Fibroblast of lung (primary cell): ENCODE results near the gene AFAP1. TPM values are rescaled to one million over a fixed set of nuclear protein-coding genes. Genes with fewer than 3 reads are reported as not detected.
A peak's percentile ranks its signal among the peaks of the same experiment; 100 is the strongest.

ENCODE experiments used
- DNase-seq, 2 donors: peaks; one replicate each; pipeline versions ENCODE4 v3.0.0 to v3.0.0-alpha.2; 2010; ENCODE audit warnings: low read depth in 2 of 2
- H2AFZ ChIP-seq: 2 replicates; pipeline ENCODE4 v1.5.1; 2012; ENCODE audit warnings: low read length, control low read depth, inconsistent platforms
- H3K27ac ChIP-seq: 2 replicates; pipeline ENCODE4 v1.5.1; 2011; ENCODE audit warnings: low read length, control low read depth; ENCODE audit not compliant: insufficient read depth
- H3K27me3 ChIP-seq: 2 replicates; pipeline ENCODE4 v1.5.1; 2011; ENCODE audit warnings: mild to moderate bottlenecking, low read length; ENCODE audit not compliant: control insufficient read depth, insufficient read depth
- H3K36me3 ChIP-seq: 2 replicates; pipeline ENCODE4 v1.5.1; 2011; ENCODE audit warnings: low read length; ENCODE audit not compliant: control insufficient read depth, insufficient read depth
- H3K4me1 ChIP-seq: 2 replicates; pipeline ENCODE4 v1.5.1; 2011; ENCODE audit warnings: low read length; ENCODE audit not compliant: control insufficient read depth, insufficient read depth; ENCODE audit errors: extremely low read depth
- H3K4me2 ChIP-seq: 2 replicates; pipeline ENCODE4 v1.5.1; 2011; ENCODE audit warnings: low read length, control low read depth; ENCODE audit not compliant: insufficient read depth; ENCODE audit errors: extremely low read depth
- H3K4me3 ChIP-seq, 4 experiments: fragments of 200-600 bp in 1 of 4; sonication (generic) in 1 of 4; replicated peaks in 1 of 4; 2 replicates each; pipeline ENCODE4 v1.5.1; 2011 to 2016; ENCODE audit warnings: low read length in 4 of 4, low read depth in 3 of 4, mild to moderate bottlenecking in 3 of 4, control low read depth in 2 of 4, inconsistent platforms in 1 of 4, mixed read lengths in 1 of 4; ENCODE audit not compliant: insufficient read depth in 1 of 4; ENCODE audit errors: control extremely low read depth in 1 of 4
- H3K79me2 ChIP-seq: 2 replicates; pipeline ENCODE4 v1.5.1; 2012; ENCODE audit warnings: mild to moderate bottlenecking, low read length, inconsistent platforms; ENCODE audit not compliant: control insufficient read depth, insufficient read depth
- H3K9ac ChIP-seq: 2 replicates; pipeline ENCODE4 v1.5.1; 2011; ENCODE audit warnings: mild to moderate bottlenecking, low read length, control low read depth; ENCODE audit not compliant: insufficient read depth
- H3K9me3 ChIP-seq: 2 replicates; pipeline ENCODE4 v1.5.1; 2012; ENCODE audit warnings: low read depth, low read length; ENCODE audit not compliant: control insufficient read depth, insufficient read depth
- H4K20me1 ChIP-seq: 2 replicates; pipeline ENCODE4 v1.5.1; 2011; ENCODE audit warnings: low read length; ENCODE audit not compliant: control insufficient read depth, insufficient read depth; ENCODE audit errors: extremely low read depth
- CTCF ChIP-seq, 2 donors: IDR thresholded peaks in 1 of 2; conservative IDR thresholded peaks in 1 of 2; 1 replicate in 1 of 2; 2 replicates in 1 of 2; pipeline ENCODE4 v1.5.1; 2011 to 2012; ENCODE audit warnings: low read length in 2 of 2, control low read depth in 1 of 2, inconsistent platforms in 1 of 2, low read depth in 1 of 2, mild to moderate bottlenecking in 1 of 2
- EZH2 ChIP-seq: IDR thresholded peaks from 2 replicates; pipeline ENCODE4 v1.5.1; 2012; ENCODE audit warnings: low read length, control low read depth, mild to moderate bottlenecking; ENCODE audit errors: missing control alignments
- polyA plus RNA-seq, 2 donors: library from polyadenylated mRNA; depleted of rRNA in 1 of 2; stranded (reverse) in 1 of 2; unstranded in 1 of 2; fragments of >200 nt; gene quantifications; 2 replicates each; pipeline ENCODE4 v1.2.1, GENCODE V29; 2011 to 2012; ENCODE audit warnings: missing spikeins in 1 of 2
- total RNA-seq: library from RNA; depleted of rRNA; stranded (reverse); fragments of >200 nt; gene quantifications from 2 replicates; pipeline ENCODE4 v1.2.1, GENCODE V29; 2014

AFAP1 gene
- total and polyA plus RNA-seq, 2 donors (not counting 1 experiment from before 2014, with no cell fraction given): 21.8 to 30.1 TPM

GRCh38 chr4:7902101-7902553 lies 37.5 kb downstream of the AFAP1 start:
- Histone ChIP-seq H3K4me2 (no peak overlapping the region), H3K27ac (no peak overlapping the region), H4K20me1 (no peaks in the 10 kb centered on the region), H3K79me2 (peaks cover 67% of the 10 kb centered on the region), H3K9me3 (no peaks in the 10 kb centered on the region), H2AFZ (no peak overlapping the region), H3K36me3 (no peaks in the 10 kb centered on the region), H3K9ac (no peak overlapping the region), H3K4me1 (peaks cover 24% of the 10 kb centered on the region), H3K27me3 (no peaks in the 10 kb centered on the region), H3K4me3 (no peak overlapping the region)
- TF ChIP-seq CTCF (conservative IDR thresholded peaks at IDR 0.05 in 1 of 2, IDR thresholded peaks at IDR 0.05 in 1 of 2; ENCODE audit: low read depth in 1 of 2, low read length in 2 of 2) (no peak), EZH2 (no peak)
- DNase-seq: no peak

GRCh38 chr4:7901311-7901885 lies 38.3 kb downstream of the AFAP1 start:
- H3K9ac ChIP-seq: no peak overlapping the region
- H3K4me3 ChIP-seq: no peak overlapping the region
- H4K20me1 ChIP-seq: no peaks in the 10 kb centered on the region
- no peaks in the 10 kb centered on the region for H3K36me3 ChIP-seq
- no peaks in the 10 kb centered on the region for H3K9me3 ChIP-seq
- TF ChIP-seq EZH2 (no peak), CTCF (conservative IDR thresholded peaks at IDR 0.05 in 1 of 2, IDR thresholded peaks at IDR 0.05 in 1 of 2; ENCODE audit: low read depth in 1 of 2, low read length in 2 of 2) (no peak)
- H3K4me1 ChIP-seq: peaks cover 20% of the 10 kb centered on the region
- H3K27ac ChIP-seq: no peak overlapping the region
- H3K79me2 ChIP-seq: peaks cover 65% of the 10 kb centered on the region
- no peak overlapping the region for H3K4me2 ChIP-seq
- peak in 1 of 2 donors; percentile 67 for DNase-seq
- no peak overlapping the region for H2AFZ ChIP-seq
- H3K27me3 ChIP-seq: no peaks in the 10 kb centered on the region

GRCh38 chr4:7900334-7900909 lies 39.2 kb downstream of the AFAP1 start:
- Histone ChIP-seq H3K27ac (no peak overlapping the region), H4K20me1 (no peaks in the 10 kb centered on the region), H3K9ac (no peak overlapping the region), H3K4me3 (no peak overlapping the region), H3K27me3 (no peaks in the 10 kb centered on the region), H2AFZ (no peak overlapping the region), H3K4me2 (no peak overlapping the region), H3K4me1 (peaks cover 11% of the 10 kb centered on the region), H3K36me3 (no peaks in the 10 kb centered on the region), H3K79me2 (peaks cover 62% of the 10 kb centered on the region), H3K9me3 (no peaks in the 10 kb centered on the region)
- DNase-seq: no peak
- TF ChIP-seq CTCF (conservative IDR thresholded peaks at IDR 0.05 in 1 of 2, IDR thresholded peaks at IDR 0.05 in 1 of 2; ENCODE audit: low read depth in 1 of 2, low read length in 2 of 2): no peak
- no peak for TF ChIP-seq EZH2
